ENCODE measurements around the gene OR2H1. TPM values are rescaled to one million over a fixed set of nuclear protein-coding genes. Genes with fewer than 3 reads are reported as not detected.

The OR2H1 gene
- polyA plus RNA-seq, 1 donor (not counting 4 experiments of a cell fraction or from before 2014, with no cell fraction given), result not detected

DNA sequence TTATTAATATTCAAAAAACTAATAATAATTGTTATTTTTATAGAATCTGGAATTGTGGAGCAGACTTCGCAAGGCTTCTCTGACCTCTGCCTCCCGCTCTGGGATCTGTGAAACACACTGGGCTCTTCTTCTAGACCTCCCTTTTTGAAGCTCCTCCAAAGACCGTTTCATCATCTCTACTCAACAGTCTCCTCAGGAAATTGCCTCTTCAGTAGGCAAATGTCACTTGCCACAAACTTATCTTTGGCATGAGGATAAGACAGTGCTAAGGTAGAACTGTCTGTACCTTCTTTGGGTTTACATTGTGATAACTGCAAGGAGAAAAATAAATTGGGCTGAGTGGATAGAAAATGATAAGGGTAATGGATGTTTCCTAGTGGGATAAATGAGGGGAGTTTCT is 33.1 kb downstream of the OR2H1 start:
- TF ChIP-seq EZH2 (IDR thresholded peaks at IDR 0.05; ENCODE audit: low read length), result no peak
- TF ChIP-seq, protein P1, sequence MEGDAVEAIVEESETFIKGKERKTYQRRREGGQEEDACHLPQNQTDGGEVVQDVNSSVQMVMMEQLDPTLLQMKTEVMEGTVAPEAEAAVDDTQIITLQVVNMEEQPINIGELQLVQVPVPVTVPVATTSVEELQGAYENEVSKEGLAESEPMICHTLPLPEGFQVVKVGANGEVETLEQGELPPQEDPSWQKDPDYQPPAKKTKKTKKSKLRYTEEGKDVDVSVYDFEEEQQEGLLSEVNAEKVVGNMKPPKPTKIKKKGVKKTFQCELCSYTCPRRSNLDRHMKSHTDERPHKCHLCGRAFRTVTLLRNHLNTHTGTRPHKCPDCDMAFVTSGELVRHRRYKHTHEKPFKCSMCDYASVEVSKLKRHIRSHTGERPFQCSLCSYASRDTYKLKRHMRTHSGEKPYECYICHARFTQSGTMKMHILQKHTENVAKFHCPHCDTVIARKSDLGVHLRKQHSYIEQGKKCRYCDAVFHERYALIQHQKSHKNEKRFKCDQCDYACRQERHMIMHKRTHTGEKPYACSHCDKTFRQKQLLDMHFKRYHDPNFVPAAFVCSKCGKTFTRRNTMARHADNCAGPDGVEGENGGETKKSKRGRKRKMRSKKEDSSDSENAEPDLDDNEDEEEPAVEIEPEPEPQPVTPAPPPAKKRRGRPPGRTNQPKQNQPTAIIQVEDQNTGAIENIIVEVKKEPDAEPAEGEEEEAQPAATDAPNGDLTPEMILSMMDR (optimal IDR thresholded peaks at IDR 0.05 in 1 of 3, IDR thresholded peaks at IDR 0.05 in 1 of 3, conservative IDR thresholded peaks at IDR 0.05 in 1 of 3; ENCODE audit: extremely low read depth in 1 of 3, insufficient read depth in 2 of 3, low read length in 3 of 3), result no peak
- H3K9me1 ChIP-seq (ENCODE audit: control insufficient read depth, extremely low read depth, insufficient read depth, low read length), result no peaks in the 10 kb centered on the region
- H3K4me3 ChIP-seq (ENCODE audit: control insufficient read depth in 2 of 3, extremely low read depth in 1 of 3, insufficient read depth in 2 of 3, low read depth in 1 of 3, low read length in 3 of 3), result no peak overlapping the region
- no peak for DNase-seq (ENCODE audit: low read depth, low spot score)
- no peaks in the 10 kb centered on the region for H3K4me1 ChIP-seq (ENCODE audit: control insufficient read depth, extremely low read depth, insufficient read depth, low read length)
- H3K9ac ChIP-seq (ENCODE audit: control insufficient read depth, extremely low read depth, insufficient read depth, low read length), result no peak overlapping the region
- H3K27ac ChIP-seq (ENCODE audit: control insufficient read depth, insufficient read depth, low read length), result no peak overlapping the region
- no peaks in the 10 kb centered on the region for H3K9me3 ChIP-seq (ENCODE audit: control insufficient read depth, low read depth, low read length)
- no peaks in the 10 kb centered on the region for H3K27me3 ChIP-seq (ENCODE audit: control insufficient read depth, extremely low read depth, insufficient read depth, low read length)
- H4K20me1 ChIP-seq (ENCODE audit: control insufficient read depth, extremely low read depth, insufficient read depth, low read length), result no peaks in the 10 kb centered on the region
- H2AFZ ChIP-seq (ENCODE audit: control insufficient read depth, low read length), result no peak overlapping the region
- H3K4me2 ChIP-seq (ENCODE audit: control insufficient read depth, extremely low read depth, insufficient read depth, low read depth, low read length), result no peak overlapping the region
- H3K79me2 ChIP-seq (ENCODE audit: control insufficient read depth, insufficient read depth, low read length), result no peaks in the 10 kb centered on the region
- dilution Hi-C loops (cut with MboI; ENCODE audit: extremely low pct_ligation_motif_present, low sequenced_read_pairs), result no loop called here
- H3K36me3 ChIP-seq (ENCODE audit: control insufficient read depth in 2 of 2, extremely low read depth in 1 of 2, insufficient read depth in 2 of 2, low read length in 2 of 2), result no peaks in the 10 kb centered on the region
- FAIRE-seq, result no peak

DNA sequence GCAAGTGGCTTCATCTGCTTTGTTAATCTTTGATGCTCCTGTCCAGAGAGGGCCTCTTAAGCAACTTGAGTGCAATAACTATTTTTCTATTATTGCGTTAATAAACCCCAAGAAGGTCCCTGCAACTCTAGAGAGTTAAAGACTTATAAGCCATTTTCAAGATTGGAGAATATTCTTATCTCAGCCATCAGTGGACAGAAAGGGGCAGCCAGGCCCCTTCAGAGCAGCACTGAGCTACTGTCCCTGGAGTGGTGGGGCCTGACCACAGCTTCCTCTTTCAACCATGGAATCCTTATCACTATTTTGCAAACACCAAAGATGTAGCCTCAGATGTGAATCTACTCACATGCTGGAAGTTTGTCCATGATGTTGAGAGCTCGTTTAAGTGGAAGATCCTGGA is 33.6 kb downstream of the OR2H1 start:
- H4K20me1 ChIP-seq (ENCODE audit: control insufficient read depth, extremely low read depth, insufficient read depth, low read length), result no peaks in the 10 kb centered on the region
- no peaks in the 10 kb centered on the region for H3K27me3 ChIP-seq (ENCODE audit: control insufficient read depth, extremely low read depth, insufficient read depth, low read length)
- no peaks in the 10 kb centered on the region for H3K79me2 ChIP-seq (ENCODE audit: control insufficient read depth, insufficient read depth, low read length)
- no peak overlapping the region for H3K4me2 ChIP-seq (ENCODE audit: control insufficient read depth, extremely low read depth, insufficient read depth, low read depth, low read length)
- dilution Hi-C loops (cut with MboI; ENCODE audit: extremely low pct_ligation_motif_present, low sequenced_read_pairs), result no loop called here
- no peak for DNase-seq (ENCODE audit: low read depth, low spot score)
- no peak for FAIRE-seq
- no peak overlapping the region for H2AFZ ChIP-seq (ENCODE audit: control insufficient read depth, low read length)
- H3K36me3 ChIP-seq (ENCODE audit: control insufficient read depth in 2 of 2, extremely low read depth in 1 of 2, insufficient read depth in 2 of 2, low read length in 2 of 2), result no peaks in the 10 kb centered on the region
- H3K9me1 ChIP-seq (ENCODE audit: control insufficient read depth, extremely low read depth, insufficient read depth, low read length), result no peaks in the 10 kb centered on the region
- H3K4me3 ChIP-seq (ENCODE audit: control insufficient read depth in 2 of 3, extremely low read depth in 1 of 3, insufficient read depth in 2 of 3, low read depth in 1 of 3, low read length in 3 of 3), result no peak overlapping the region
- no peaks in the 10 kb centered on the region for H3K9me3 ChIP-seq (ENCODE audit: control insufficient read depth, low read depth, low read length)
- H3K9ac ChIP-seq (ENCODE audit: control insufficient read depth, extremely low read depth, insufficient read depth, low read length), result no peak overlapping the region
- no peak overlapping the region for H3K27ac ChIP-seq (ENCODE audit: control insufficient read depth, insufficient read depth, low read length)
- no peaks in the 10 kb centered on the region for H3K4me1 ChIP-seq (ENCODE audit: control insufficient read depth, extremely low read depth, insufficient read depth, low read length)
- TF ChIP-seq EZH2 (IDR thresholded peaks at IDR 0.05; ENCODE audit: low read length), result no peak
- TF ChIP-seq, protein P1 (optimal IDR thresholded peaks at IDR 0.05 in 1 of 3, IDR thresholded peaks at IDR 0.05 in 1 of 3, conservative IDR thresholded peaks at IDR 0.05 in 1 of 3; ENCODE audit: extremely low read depth in 1 of 3, insufficient read depth in 2 of 3, low read length in 3 of 3), result no peak

Data from keratinocyte (primary cell).